ENCODE data around the gene DPYSL3. TPM values are rescaled to one million over a fixed set of nuclear protein-coding genes. Genes with fewer than 3 reads are reported as not detected.

Gene DPYSL3
- total RNA-seq, 2 experiments from 2014 or later, result not detected

DNA sequence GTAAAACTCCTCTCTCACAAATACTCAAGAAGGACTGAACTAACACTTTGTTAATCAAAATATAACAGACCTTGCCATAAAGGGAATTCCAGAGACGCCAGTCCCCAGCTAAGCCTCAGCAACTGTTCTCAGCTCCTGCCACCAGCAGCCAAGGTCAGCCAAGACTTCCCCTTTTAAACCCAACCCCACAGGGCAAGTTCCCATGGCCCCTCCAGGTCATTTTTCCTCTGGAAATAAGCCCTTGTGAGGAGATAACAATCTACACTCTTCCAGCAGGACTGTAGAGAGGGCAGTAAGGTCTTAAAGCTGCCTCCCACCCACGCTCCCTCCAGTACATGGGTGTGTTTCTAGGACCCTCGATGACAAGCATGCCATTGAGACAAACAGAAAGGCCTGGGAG is 78.3 kb downstream of the DPYSL3 start:
- ATAC-seq (ENCODE audit: low read depth) (no peak), DNase-seq (no peak)
- H3K36me3 Mint-ChIP-seq, result no peaks in the 10 kb centered on the region
- no peaks in the 10 kb centered on the region for H3K9me3 Mint-ChIP-seq
- no peak overlapping the region for H3K4me3 Mint-ChIP-seq
- H3K27me3 Mint-ChIP-seq, result no peaks in the 10 kb centered on the region
- H3K27ac Mint-ChIP-seq, result no peak overlapping the region
- POLR2A ChIA-PET, result no interaction called here
- no peaks in the 10 kb centered on the region for H3K4me1 Mint-ChIP-seq

DNA sequence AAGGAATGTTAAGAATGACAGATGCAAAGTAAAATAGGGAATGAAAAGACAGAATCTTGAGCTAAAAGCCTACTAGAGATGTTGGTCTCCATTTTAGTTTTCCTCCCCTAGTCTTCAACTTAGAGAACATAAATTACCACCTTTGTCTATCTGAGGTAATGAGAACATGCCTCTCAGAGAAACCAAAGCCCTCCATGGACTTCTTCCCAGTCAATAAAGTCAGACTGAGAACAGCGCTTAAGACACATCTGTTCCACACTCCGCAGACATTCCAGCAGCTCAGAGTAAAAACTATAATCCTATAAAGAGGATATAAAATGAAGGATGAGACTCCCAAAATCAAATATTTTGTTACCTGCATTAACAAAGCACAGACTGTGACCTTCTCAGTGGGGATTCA is 79.2 kb downstream of the DPYSL3 start:
- POLR2A ChIA-PET, result no interaction called here
- Mint-ChIP-seq H3K4me1 (no peaks in the 10 kb centered on the region), H3K4me3 (no peak overlapping the region), H3K27ac (no peak overlapping the region), H3K9me3 (no peaks in the 10 kb centered on the region), H3K36me3 (no peaks in the 10 kb centered on the region), H3K27me3 (no peaks in the 10 kb centered on the region)
- DNase-seq, result no peak
- ATAC-seq (ENCODE audit: low read depth), result no peak

DNA sequence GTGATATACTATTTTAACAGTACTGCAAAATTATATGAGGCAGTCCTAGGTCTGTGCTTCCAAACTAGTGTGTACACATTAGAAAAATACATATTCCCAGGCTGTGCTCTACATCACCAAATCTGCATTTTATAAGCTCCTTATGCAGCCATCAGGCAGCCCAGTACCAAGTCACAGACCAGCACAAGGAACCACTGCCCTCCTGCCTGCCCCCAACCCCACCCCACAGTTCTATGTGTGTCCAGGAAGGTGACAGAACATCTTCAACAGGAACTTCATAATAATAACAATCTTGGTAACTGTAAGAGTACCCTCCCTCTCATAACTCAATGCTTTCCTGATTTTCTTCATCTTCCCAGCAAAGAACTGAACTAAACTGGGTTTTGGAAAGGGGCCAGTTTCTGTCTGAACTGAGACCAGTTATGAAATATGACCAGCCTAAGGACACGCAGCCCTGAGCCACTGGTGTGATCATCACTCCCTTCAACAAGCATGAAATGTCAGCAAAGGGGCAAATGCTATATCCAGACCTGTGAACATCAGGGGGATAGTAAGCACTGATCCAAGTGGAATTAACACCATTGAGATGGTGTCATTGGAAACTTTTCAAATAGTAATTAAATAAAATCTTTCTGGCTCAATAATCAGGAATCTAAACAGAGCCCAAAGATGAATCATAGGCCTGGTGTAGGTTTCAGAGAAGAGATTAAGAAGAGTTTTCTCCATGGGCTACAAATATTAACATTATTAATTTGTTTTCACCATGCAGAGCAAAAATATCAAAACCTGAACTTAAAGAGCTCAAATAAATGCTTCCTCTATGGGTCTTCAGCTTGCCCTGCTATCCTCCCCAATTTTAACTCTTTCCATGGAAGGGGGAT is 82.1 kb downstream of the DPYSL3 start:
- no peak for DNase-seq
- no peak overlapping the region for H3K4me3 Mint-ChIP-seq
- no peak for ATAC-seq (ENCODE audit: low read depth)
- POLR2A ChIA-PET, result no interaction called here
- H3K36me3 Mint-ChIP-seq, result no peaks in the 10 kb centered on the region
- H3K27me3 Mint-ChIP-seq, result no peaks in the 10 kb centered on the region
- H3K4me1 Mint-ChIP-seq, result no peaks in the 10 kb centered on the region
- no peaks in the 10 kb centered on the region for H3K9me3 Mint-ChIP-seq
- no peak overlapping the region for H3K27ac Mint-ChIP-seq

DNA sequence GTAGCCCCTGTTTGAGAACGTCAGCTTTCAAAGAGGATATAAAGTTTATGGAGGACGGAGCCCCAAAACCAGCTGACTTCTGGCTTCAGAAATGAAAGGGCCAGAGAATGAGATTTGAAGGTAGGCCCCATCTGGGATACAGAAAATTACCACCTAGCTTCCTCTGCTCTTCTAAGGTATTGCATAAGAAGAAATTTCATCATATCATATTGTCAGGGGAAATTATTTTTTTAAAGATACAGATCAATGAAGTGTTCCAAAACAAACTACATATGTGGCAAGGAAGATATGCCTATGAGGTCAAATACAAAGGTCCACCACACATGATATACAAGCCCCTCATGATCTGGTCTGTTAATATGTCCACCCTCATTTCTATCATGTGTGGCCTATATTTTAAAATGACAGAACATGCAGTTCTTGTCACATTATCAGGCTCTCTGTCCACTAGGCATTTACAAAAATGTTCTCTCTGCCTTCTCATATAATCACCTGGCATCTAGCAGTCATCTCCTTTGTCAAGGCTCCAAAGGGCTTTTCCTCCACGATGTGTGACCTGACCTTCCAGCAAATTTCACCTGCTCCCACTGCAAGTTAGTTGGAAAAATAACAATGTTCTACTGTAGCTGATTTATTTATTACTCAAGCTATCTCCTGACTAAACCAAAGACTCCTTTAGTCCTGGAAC is 83.1 kb downstream of the DPYSL3 start:
- POLR2A ChIA-PET, result no interaction called here
- no peaks in the 10 kb centered on the region for H3K27me3 Mint-ChIP-seq

DNA sequence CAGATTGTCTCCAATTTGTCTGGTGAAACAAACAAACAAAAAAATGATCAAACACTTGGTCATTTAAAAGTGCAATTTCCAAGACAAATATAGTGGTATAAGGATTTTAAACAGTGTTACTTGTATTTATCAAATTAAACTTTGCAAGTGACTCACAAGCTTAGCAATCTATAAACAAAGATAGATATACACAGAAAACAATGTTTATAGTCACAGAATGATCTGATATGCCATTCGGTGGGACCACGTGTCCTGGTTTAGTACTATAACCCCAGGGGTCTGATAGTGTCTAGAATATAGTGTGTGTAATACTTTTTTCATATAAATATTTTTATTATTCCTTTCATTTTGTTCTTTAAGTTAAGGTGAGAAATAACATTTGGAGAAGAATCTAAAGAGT is 91.3 kb downstream of the DPYSL3 start:
- Mint-ChIP-seq H3K4me1 (no peaks in the 10 kb centered on the region), H3K36me3 (no peaks in the 10 kb centered on the region), H3K27ac (no peak overlapping the region)

More for the DNA sequence above, 83.1 kb downstream of the DPYSL3 start:
- Mint-ChIP-seq H3K4me3 (no peak overlapping the region), H3K27ac (no peak overlapping the region), H3K9me3 (no peaks in the 10 kb centered on the region), H3K4me1 (no peaks in the 10 kb centered on the region), H3K36me3 (no peaks in the 10 kb centered on the region)
- ATAC-seq (ENCODE audit: low read depth) (no peak), DNase-seq (no peak)

DNA sequence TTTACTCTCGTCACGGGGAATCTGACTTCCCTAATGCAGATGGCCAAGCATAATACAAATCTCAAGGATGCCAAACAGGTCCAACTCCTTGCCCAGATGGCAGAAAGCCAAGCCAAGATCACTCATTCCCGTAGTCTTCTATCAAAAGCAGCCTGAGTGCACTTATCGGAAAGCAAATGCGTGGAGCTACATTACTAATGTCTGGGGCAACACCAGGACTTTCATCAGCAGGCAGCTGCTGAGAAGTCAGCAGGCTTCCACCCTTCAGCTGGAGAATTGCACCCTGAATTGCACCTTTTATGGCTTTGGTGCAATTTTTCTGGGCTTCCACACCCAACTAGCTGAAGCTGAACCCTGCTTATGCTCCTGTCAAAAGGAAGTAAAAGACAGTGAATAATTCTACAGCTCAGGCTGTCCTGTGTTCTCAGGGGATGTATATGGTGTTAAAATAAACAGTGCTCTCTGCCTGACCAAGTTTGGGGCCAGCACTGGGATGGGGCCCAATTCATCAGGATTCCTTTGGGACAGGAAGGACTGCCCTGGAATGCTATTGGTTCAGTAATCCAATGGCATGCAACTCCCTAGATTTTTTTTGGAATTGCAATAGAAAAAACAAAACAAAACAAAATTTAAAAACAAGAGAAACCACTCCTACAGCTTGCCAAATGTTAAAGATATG is 92.6 kb downstream of the DPYSL3 start:
- DNase-seq (no peak), ATAC-seq (ENCODE audit: low read depth) (no peak)
- POLR2A ChIA-PET, result no interaction called here
- no peak overlapping the region for H3K27ac Mint-ChIP-seq
- no peaks in the 10 kb centered on the region for H3K4me1 Mint-ChIP-seq
- H3K9me3 Mint-ChIP-seq, result no peaks in the 10 kb centered on the region
- no peaks in the 10 kb centered on the region for H3K27me3 Mint-ChIP-seq
- H3K4me3 Mint-ChIP-seq, result no peak overlapping the region
- H3K36me3 Mint-ChIP-seq, result no peaks in the 10 kb centered on the region

More for the DNA sequence above, 91.3 kb downstream of the DPYSL3 start:
- ATAC-seq (ENCODE audit: low read depth) (no peak), DNase-seq (no peak)
- Mint-ChIP-seq H3K4me3 (no peak overlapping the region), H3K9me3 (no peaks in the 10 kb centered on the region), H3K27me3 (no peaks in the 10 kb centered on the region)
- POLR2A ChIA-PET, result no interaction called here

DNA sequence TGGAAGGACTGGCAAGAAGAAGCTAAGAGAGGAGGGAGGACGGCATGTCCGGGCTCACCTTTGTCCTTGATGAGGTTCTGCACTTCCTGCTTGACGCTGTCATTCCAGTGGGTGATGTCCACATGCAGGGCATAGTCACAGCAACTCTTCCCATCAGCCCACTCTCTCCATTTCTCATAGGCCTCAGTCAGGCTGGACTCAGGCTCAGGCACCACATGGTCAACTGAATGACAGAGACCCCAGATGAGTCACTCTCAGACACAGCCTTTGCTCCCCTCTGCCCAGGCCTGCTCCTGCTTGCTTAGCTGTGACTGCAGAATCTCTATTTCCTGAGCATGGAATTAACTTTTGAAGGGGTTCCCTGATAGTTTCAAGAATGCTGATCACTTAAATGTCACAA is 94.2 kb downstream of the DPYSL3 start:
- POLR2A ChIA-PET, result no interaction called here
- Mint-ChIP-seq H3K9me3 (no peaks in the 10 kb centered on the region), H3K27me3 (peaks cover 2% of the 10 kb centered on the region), H3K4me1 (no peaks in the 10 kb centered on the region), H3K36me3 (no peaks in the 10 kb centered on the region), H3K27ac (no peak overlapping the region), H3K4me3 (no peak overlapping the region)
- no peak for DNase-seq
- ATAC-seq (ENCODE audit: low read depth), result no peak

DNA sequence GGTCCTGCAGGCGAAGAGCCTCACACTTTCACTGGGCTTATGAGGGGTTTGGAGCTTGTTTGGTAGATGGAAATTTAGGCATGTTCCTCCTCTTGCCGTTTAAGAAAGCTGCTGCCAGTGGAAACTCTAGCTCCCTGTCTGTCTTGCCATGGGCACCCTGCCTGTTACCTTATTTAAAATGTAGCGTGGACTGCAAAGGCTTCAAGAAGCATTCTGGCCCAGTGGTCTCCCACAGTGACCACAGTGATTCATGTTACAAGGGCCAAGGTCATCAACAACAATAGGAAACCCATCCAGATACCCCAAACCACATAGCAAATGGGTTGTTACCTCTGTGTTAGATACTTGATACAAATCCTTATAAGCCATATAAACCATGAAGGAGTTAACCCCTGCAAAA is 96.6 kb downstream of the DPYSL3 start:
- Mint-ChIP-seq H3K27ac (no peak overlapping the region), H3K4me3 (no peak overlapping the region), H3K27me3 (peaks cover 2% of the 10 kb centered on the region), H3K4me1 (no peaks in the 10 kb centered on the region), H3K36me3 (no peaks in the 10 kb centered on the region), H3K9me3 (no peaks in the 10 kb centered on the region)
- no peak for DNase-seq
- ATAC-seq (ENCODE audit: low read depth), result no peak
- POLR2A ChIA-PET, result no interaction called here

DNA sequence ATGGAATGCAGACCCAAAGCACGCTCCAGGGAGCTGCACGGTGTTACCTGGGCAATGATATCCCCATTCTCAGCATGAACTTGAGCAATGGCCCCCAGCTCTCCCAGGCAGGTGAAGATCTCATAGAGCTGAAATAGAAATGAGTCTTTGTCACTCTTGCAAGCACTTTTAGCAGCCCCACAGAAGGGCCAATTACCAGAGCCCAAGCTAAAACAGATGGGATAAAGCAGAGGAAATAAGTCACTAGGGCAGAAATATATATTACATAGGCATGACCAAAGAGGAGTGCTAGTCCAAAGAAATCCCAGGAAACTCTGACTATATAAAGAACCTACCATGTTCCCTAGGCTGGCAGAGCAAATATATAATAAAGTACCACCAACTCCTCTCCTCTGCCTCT is 97.3 kb downstream of the DPYSL3 start:
- peaks cover 2% of the 10 kb centered on the region for H3K27me3 Mint-ChIP-seq
- peak overlapping the region; percentile 56 for H3K27ac Mint-ChIP-seq
- DNase-seq, result no peak
- H3K36me3 Mint-ChIP-seq, result no peaks in the 10 kb centered on the region
- no peak for ATAC-seq (ENCODE audit: low read depth)
- no peak overlapping the region for H3K4me3 Mint-ChIP-seq
- H3K9me3 Mint-ChIP-seq, result no peaks in the 10 kb centered on the region
- POLR2A ChIA-PET, result no interaction called here
- H3K4me1 Mint-ChIP-seq, result no peaks in the 10 kb centered on the region

DNA sequence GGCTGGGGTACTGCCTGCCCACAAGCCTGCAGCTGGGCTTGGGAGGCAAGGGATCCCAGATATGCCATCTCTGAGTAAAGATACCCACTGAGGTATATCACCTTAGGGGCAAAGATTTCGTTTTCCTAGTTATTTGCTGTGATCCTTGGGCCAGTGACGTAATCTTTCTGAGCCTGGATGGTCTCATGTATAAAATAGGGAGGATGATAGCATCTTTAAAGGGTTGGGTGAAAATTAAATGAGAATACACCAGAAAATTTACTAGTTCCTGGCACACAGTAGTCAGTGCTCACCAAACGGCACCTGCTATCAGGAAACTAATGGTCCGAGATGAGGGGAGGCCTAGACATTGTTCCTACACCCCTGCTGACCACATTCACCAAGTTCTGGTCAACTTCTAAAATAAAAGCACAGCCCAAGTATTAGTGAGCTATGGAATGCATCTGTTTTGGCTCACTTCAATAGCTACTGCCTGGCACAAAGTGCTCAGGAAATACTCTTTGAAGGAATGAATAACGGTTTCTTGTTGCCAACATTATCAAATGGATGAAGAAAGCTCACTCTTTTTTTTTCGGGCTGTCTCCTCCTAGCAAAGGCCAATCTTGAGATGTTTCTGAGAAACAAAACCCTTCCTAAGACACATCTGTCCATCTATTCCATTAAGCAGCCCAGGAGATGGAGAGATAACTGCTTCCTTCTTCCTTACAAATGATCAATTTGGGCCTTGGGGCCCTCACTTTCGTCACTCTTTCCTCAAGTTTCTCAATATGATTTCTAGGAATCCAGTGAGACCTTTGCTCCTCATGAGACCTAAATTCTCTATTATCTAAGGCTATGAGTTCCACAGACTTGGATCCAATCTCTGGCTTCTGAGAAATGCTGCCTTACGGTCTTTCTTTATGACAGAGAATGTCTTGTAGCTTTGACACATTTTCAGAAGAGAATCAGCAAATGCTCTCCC is 98.2 kb downstream of the DPYSL3 start:
- ATAC-seq (ENCODE audit: low read depth) (no peak), DNase-seq (no peak)
- POLR2A ChIA-PET, result no interaction called here
- no peak overlapping the region for H3K4me3 Mint-ChIP-seq
- H3K4me1 Mint-ChIP-seq, result no peaks in the 10 kb centered on the region
- H3K27ac Mint-ChIP-seq, result no peak overlapping the region
- no peaks in the 10 kb centered on the region for H3K36me3 Mint-ChIP-seq
- H3K27me3 Mint-ChIP-seq, result peaks cover 2% of the 10 kb centered on the region
- no peaks in the 10 kb centered on the region for H3K9me3 Mint-ChIP-seq

DNA sequence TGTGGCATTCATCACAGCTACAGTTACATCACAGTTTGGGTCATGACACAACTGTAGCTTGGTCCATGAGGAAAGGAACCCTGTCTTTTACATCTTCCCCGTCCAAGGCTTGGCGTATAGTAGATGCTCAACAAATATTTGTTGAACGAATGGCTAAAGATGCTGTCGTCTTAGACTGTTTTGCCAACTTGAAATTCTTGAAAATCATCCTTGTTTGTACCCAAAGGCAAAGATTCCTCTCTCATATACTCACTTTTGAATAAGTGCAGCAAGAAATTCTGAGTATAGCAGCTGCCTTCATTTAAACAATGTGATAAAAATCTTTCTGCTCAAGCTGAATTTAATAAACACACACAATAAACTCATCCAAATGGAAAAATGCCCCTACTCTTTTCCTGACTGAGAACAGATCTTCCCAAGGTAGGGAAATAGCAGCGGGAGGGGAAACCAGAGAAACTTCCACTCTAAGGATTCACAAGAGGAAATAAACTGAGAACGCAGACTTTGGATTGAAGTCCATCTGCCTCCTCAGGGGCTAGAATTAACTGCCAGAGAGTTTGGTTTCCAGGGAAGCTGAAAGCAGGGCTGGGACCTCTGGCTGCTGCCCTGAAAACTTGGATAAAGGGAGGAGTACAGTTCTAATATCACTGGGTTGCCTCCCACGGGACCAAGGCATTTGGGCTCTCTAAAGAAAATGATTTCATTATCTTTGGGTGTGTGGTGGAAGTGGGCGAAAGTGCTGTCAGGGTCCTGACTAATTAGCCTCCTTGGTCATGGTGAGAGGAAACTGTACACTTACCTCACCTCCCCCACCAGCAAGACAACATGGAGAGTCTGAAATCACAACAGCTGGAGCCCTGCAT is 99.1 kb downstream of the DPYSL3 start:
- H3K4me1 Mint-ChIP-seq, result no peaks in the 10 kb centered on the region
- H3K4me3 Mint-ChIP-seq, result no peak overlapping the region
- DNase-seq (no peak), ATAC-seq (ENCODE audit: low read depth) (no peak)
- H3K9me3 Mint-ChIP-seq, result no peaks in the 10 kb centered on the region
- H3K27ac Mint-ChIP-seq, result no peak overlapping the region
- H3K27me3 Mint-ChIP-seq, result peaks cover 2% of the 10 kb centered on the region
- H3K36me3 Mint-ChIP-seq, result no peaks in the 10 kb centered on the region
- POLR2A ChIA-PET, result no interaction called here

DNA sequence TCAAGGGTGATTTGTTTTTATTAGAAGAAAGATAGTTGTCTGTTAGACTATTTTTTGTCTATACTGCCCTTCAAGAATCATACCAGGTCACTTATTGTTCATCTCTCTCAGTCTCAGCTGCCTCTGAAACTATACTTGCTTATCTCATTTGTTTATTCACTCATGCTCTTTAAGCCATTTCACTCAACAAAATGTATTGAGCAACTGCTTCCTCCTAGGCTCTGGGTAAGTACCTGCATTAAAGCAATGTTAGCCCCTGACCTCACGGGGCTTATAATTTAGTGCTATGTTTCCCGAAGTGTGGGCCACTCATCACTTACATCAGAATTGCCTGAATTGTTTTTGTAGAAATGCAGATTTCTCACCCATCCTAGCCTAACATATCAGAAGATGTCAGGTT is 100.9 kb downstream of the DPYSL3 start:
- H3K27me3 Mint-ChIP-seq, result peaks cover 2% of the 10 kb centered on the region
- POLR2A ChIA-PET, result no interaction called here
- H3K36me3 Mint-ChIP-seq, result no peaks in the 10 kb centered on the region
- ATAC-seq (ENCODE audit: low read depth) (no peak), DNase-seq (no peak)
- H3K9me3 Mint-ChIP-seq, result no peaks in the 10 kb centered on the region
- H3K27ac Mint-ChIP-seq, result no peak overlapping the region
- H3K4me3 Mint-ChIP-seq, result no peak overlapping the region
- H3K4me1 Mint-ChIP-seq, result no peaks in the 10 kb centered on the region
